Endothelial cell of umbilical vein (primary cell): ENCODE measurements around the gene PELI3. TPM values are rescaled to one million over a fixed set of nuclear protein-coding genes. Genes with fewer than 3 reads are reported as not detected.
"Not testable (repeated sequence)": the region's sequence is repeated elsewhere in the genome, so short reads cannot be mapped to it uniquely, and the experiment has no call there.

ENCODE experiments used
- BruUV-seq: library from RNA; stranded (reverse); fragments of 400-500 nt; replicated peaks from 2 replicates; lab custom pipeline; 2021; lab: Mats Ljungman, UMichigan
- CTCF ChIA-PET: fragments of 300-600, 350-600 bp; sonication (Branson Sonifier 250); formaldehyde crosslinking; loops from one replicate; lab custom pipeline; 2021; ENCODE audit warnings: antibody characterized with exemption, inconsistent platforms; lab: Charles Lee
- POLR2A ChIA-PET: fragments of 300-600, 350-600 bp; sonication (Branson Sonifier 250); formaldehyde crosslinking; loops from one replicate; lab custom pipeline; 2021; ENCODE audit warnings: antibody characterized with exemption, inconsistent platforms; lab: Charles Lee
- DNase-seq: peaks from one replicate; pipeline ENCODE4 v3.0.0-alpha.2; 2011; ENCODE audit warnings: low read depth, low spot score
- FAIRE-seq: peaks from 2 replicates; lab custom pipeline; 2011; peaks lifted over from hg19 to GRCh38; lab: Jason Lieb, UNC
- H2AFZ ChIP-seq: 2 replicates; pipeline ENCODE4 v1.6.0; 2012; ENCODE audit warnings: low read depth, low read length, control low read depth, inconsistent platforms
- H3K27ac ChIP-seq: 2 replicates; pipeline ENCODE4 v1.5.1; 2011; ENCODE audit warnings: low read depth, mild to moderate bottlenecking, control low read depth, low read length, moderate library complexity; ENCODE audit not compliant: insufficient read depth
- H3K27me3 ChIP-seq, 2 experiments: 2 replicates each; pipeline versions ENCODE4 v1.6.0 to v1.6.1; 2011; ENCODE audit warnings: low read length in 2 of 2, mixed read lengths in 1 of 2; ENCODE audit not compliant: control insufficient read depth in 2 of 2, insufficient read depth in 2 of 2
- H3K36me3 ChIP-seq, 2 experiments: 2 replicates in 1 of 2; 3 replicates in 1 of 2; pipeline ENCODE4 v1.5.1; 2011; ENCODE audit warnings: low read length in 2 of 2, mild to moderate bottlenecking in 1 of 2, moderate library complexity in 1 of 2; ENCODE audit not compliant: control insufficient read depth in 2 of 2, insufficient read depth in 2 of 2; ENCODE audit errors: extremely low read depth in 1 of 2
- H3K4me1 ChIP-seq: 3 replicates; pipeline ENCODE4 v1.5.1; 2011; ENCODE audit warnings: mild to moderate bottlenecking, low read length; ENCODE audit not compliant: control insufficient read depth, insufficient read depth; ENCODE audit errors: extremely low read depth
- H3K4me2 ChIP-seq: 2 replicates; pipeline ENCODE4 v1.6.1; 2011; ENCODE audit warnings: low read length, control low read depth, mixed read lengths; ENCODE audit not compliant: insufficient read depth
- H3K4me3 ChIP-seq, 3 experiments: fragments of 200-600 bp in 1 of 3; sonication (generic), shearing (Covaris generic) in 1 of 3; replicated peaks in 1 of 3; 2 replicates each; pipeline ENCODE4 v1.5.1; 2011 to 2016; ENCODE audit warnings: control low read depth in 3 of 3, low read length in 3 of 3, mild to moderate bottlenecking in 2 of 3, inconsistent platforms in 1 of 3, low read depth in 1 of 3, moderate library complexity in 1 of 3; ENCODE audit not compliant: insufficient read depth in 1 of 3
- H3K79me2 ChIP-seq: 2 replicates; pipeline ENCODE4 v1.6.0; 2012; ENCODE audit warnings: low read length, inconsistent platforms; ENCODE audit not compliant: control insufficient read depth, insufficient read depth
- H3K9ac ChIP-seq: replicated peaks from 2 replicates; pipeline ENCODE3; 2011; ENCODE audit warnings: low read length, control low read depth; ENCODE audit not compliant: insufficient read depth; ENCODE audit errors: extremely low read depth
- H3K9me1 ChIP-seq: replicated peaks from 3 replicates; pipeline ENCODE4 v1.6.0; 2011; ENCODE audit warnings: mild to moderate bottlenecking, low read length; ENCODE audit not compliant: control insufficient read depth, insufficient read depth; ENCODE audit errors: extremely low read depth
- H3K9me3 ChIP-seq: replicated peaks from 2 replicates; pipeline ENCODE4 v1.5.1; 2012; ENCODE audit warnings: low read length, inconsistent platforms; ENCODE audit not compliant: control insufficient read depth, insufficient read depth
- H4K20me1 ChIP-seq: replicated peaks from 2 replicates; pipeline ENCODE3; 2011; ENCODE audit warnings: mild to moderate bottlenecking, low read length; ENCODE audit not compliant: control insufficient read depth, insufficient read depth; ENCODE audit errors: extremely low read depth
- EZH2 ChIP-seq: IDR thresholded peaks from 2 replicates; pipeline ENCODE4 v1.6.1; 2012; ENCODE audit warnings: borderline replicate concordance, low read depth, mild to moderate bottlenecking, moderate library complexity, low read length, inconsistent platforms; ENCODE audit not compliant: severe bottlenecking
- GATA2 ChIP-seq: IDR thresholded peaks from 2 replicates; pipeline ENCODE4 v1.7.0; 2011; ENCODE audit warnings: low read depth, mild to moderate bottlenecking, moderate library complexity, mixed read lengths, low read length; ENCODE audit not compliant: insufficient read length, insufficient read depth
- MYC ChIP-seq: IDR thresholded peaks from one replicate; pipeline ENCODE4 v1.6.1; 2011; ENCODE audit warnings: mild to moderate bottlenecking, low read depth, low read length
- POLR2A ChIP-seq: IDR thresholded peaks from 2 replicates; pipeline ENCODE4 v1.6.1; 2012; ENCODE audit warnings: low read depth, mild to moderate bottlenecking, control low read depth, low read length
- dilution Hi-C: fragments of 300-500 bp; cut with MboI; formaldehyde crosslinking; loops from one replicate; pipeline ENCODE4 v1.15.0; 2019; ENCODE audit warnings: low sequenced_read_pairs; ENCODE audit not compliant: extremely low pct_ligation_motif_present
- intact Hi-C: fragments of 100-400 bp; cut with micrococcal nuclease; formaldehyde crosslinking; loops from one replicate; pipeline ENCODE4 v1.10.0; 2022
- polyA plus RNA-seq, 4 experiments: library from polyadenylated mRNA; depleted of rRNA in 3 of 4; stranded (reverse) in 3 of 4; unstranded in 1 of 4; fragments of >200 nt; gene quantifications; 2 replicates each; pipeline versions ENCODE4 v1.2.1 to v1.2.3, GENCODE V29; 2011 to 2012; ENCODE audit warnings: missing spikeins in 1 of 4
- total RNA-seq: library from RNA; stranded (reverse); gene quantifications from 2 replicates; pipeline ENCODE4 v1.2.3, GENCODE V29; 2021
- TF ChIP-seq, protein P1 (sequence below): IDR thresholded peaks from 2 replicates; pipeline ENCODE4 v1.6.1; 2011; ENCODE audit not compliant: insufficient read depth, insufficient read length
- TF ChIP-seq, protein P2 (sequence below), 2 donors: IDR thresholded peaks; 1 replicate in 1 of 2; 2 replicates in 1 of 2; pipeline ENCODE4 v1.5.1; 2011; ENCODE audit warnings: low read length in 2 of 2, mild to moderate bottlenecking in 2 of 2, moderate library complexity in 2 of 2, control low read depth in 1 of 2, inconsistent platforms in 1 of 2, low read depth in 1 of 2; ENCODE audit not compliant: insufficient read depth in 1 of 2; ENCODE audit errors: extremely low read depth in 1 of 2

Gene PELI3
- total and polyA plus RNA-seq, 2 donors (not counting 3 experiments of a cell fraction or from before 2014, with no cell fraction given), result 2.8 to 2.9 TPM

DNA sequence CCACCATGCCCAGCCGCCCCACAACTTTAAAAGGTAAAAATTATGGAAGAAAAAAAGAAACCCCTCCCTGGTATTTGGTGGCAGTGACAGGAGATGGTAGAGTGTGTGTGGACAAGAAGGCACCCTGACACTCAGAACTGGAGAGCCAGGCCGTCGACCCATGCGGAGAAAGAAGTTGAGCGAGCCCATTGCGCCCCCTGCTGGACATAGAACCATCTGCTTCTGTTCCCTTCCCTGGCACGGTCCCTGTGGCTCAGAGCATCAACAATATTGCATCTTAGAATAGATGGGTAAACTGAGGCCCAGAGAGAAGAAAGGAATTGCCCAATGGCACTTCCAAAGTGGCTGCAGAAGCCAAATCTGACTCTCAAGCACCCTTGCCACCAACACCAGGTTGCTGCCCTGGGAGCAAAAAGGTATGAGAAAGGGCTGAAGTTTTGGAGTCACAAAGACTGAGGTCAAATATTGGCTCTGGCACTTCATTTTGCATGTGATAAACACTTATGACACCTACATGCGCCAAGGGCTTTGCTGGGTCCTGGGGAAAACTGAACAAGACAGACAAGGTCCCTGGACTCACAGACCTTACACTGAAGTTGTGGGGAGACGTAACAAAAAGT, 36.6 kb upstream of the PELI3 start:
- dilution Hi-C loops, result no loop called here
- no peak overlapping the region for H3K4me2 ChIP-seq
- no peaks in the 10 kb centered on the region for H4K20me1 ChIP-seq
- TF ChIP-seq EZH2, result no peak
- TF ChIP-seq POLR2A, result no peak
- TF ChIP-seq MYC, result no peak
- TF ChIP-seq GATA2, result no peak
- TF ChIP-seq, protein P1, sequence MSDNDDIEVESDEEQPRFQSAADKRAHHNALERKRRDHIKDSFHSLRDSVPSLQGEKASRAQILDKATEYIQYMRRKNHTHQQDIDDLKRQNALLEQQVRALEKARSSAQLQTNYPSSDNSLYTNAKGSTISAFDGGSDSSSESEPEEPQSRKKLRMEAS, result no peak
- TF ChIP-seq, protein P2, sequence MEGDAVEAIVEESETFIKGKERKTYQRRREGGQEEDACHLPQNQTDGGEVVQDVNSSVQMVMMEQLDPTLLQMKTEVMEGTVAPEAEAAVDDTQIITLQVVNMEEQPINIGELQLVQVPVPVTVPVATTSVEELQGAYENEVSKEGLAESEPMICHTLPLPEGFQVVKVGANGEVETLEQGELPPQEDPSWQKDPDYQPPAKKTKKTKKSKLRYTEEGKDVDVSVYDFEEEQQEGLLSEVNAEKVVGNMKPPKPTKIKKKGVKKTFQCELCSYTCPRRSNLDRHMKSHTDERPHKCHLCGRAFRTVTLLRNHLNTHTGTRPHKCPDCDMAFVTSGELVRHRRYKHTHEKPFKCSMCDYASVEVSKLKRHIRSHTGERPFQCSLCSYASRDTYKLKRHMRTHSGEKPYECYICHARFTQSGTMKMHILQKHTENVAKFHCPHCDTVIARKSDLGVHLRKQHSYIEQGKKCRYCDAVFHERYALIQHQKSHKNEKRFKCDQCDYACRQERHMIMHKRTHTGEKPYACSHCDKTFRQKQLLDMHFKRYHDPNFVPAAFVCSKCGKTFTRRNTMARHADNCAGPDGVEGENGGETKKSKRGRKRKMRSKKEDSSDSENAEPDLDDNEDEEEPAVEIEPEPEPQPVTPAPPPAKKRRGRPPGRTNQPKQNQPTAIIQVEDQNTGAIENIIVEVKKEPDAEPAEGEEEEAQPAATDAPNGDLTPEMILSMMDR (IDR thresholded peaks at IDR 0.05; ENCODE audit: extremely low read depth in 1 of 2, insufficient read depth in 1 of 2, low read depth in 1 of 2, low read length in 2 of 2), result peak; percentile 86 to 94
- peak; percentile 45 for DNase-seq
- H3K27me3 ChIP-seq, result no peaks in the 10 kb centered on the region
- H3K27ac ChIP-seq, result no peak overlapping the region
- no peak overlapping the region for H3K9ac ChIP-seq
- H3K9me3 ChIP-seq, result no peaks in the 10 kb centered on the region
- H3K4me1 ChIP-seq, result no peaks in the 10 kb centered on the region
- no peak overlapping the region for H2AFZ ChIP-seq
- H3K9me1 ChIP-seq, result no peaks in the 10 kb centered on the region
- no peaks in the 10 kb centered on the region for H3K79me2 ChIP-seq
- POLR2A ChIA-PET, result no interaction called here
- peak; percentile 91 for FAIRE-seq
- no TSS peak for BruUV-seq
- intact Hi-C loops, result loop anchor here (1.0 kb wide), 1 partner anchor 22 kb away; no protein-coding TSS in a partner anchor
- CTCF ChIA-PET, result interaction anchor here (0.8 to 7.5 kb wide), 10 partner anchors 8 to 248 kb away, joined by 3 to 87 read pairs (median 5); partner anchors contain the start of genes MRPL11, NPAS4 and RBM4B
- H3K36me3 ChIP-seq, result peaks cover 1% of the 10 kb centered on the region in 2 experiments
- H3K4me3 ChIP-seq, result no peak overlapping the region

DNA sequence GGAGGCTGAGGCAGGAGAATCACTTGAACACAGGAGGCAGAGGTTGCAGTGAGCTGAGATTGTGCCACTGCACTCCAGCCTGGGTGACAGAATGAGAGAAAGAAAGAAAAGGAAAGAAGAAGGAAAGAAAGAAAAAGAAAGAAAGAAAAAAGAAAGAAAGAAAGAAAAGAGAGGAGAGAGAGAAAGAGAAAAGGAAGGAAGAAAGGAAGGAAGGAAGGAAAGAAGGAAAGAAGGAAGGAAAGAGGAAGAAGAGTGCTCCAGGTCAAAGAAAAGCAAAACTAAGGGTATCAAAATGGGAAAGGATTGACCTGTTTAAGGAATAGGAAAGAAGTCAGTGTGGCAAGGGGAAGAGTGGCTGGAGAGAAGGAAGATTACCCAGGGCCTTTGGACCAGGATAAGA, 35.4 kb upstream of the PELI3 start:
- intact Hi-C loops, H3K9me3 ChIP-seq, DNase-seq, dilution Hi-C loops, POLR2A ChIA-PET, BruUV-seq, H3K27me3 ChIP-seq, H3K4me2 ChIP-seq, H3K36me3 ChIP-seq, H3K4me1 ChIP-seq, H2AFZ ChIP-seq, H3K4me3 ChIP-seq, H3K9me1 ChIP-seq, H3K27ac ChIP-seq, H4K20me1 ChIP-seq, H3K9ac ChIP-seq, H3K79me2 ChIP-seq, FAIRE-seq: not testable (repeated sequence)
- CTCF ChIA-PET, result interaction anchor here (0.6 to 7.5 kb wide), 4 partner anchors 10 to 21 kb away, joined by 3 to 87 read pairs (median 10); no protein-coding TSS in a partner anchor

DNA sequence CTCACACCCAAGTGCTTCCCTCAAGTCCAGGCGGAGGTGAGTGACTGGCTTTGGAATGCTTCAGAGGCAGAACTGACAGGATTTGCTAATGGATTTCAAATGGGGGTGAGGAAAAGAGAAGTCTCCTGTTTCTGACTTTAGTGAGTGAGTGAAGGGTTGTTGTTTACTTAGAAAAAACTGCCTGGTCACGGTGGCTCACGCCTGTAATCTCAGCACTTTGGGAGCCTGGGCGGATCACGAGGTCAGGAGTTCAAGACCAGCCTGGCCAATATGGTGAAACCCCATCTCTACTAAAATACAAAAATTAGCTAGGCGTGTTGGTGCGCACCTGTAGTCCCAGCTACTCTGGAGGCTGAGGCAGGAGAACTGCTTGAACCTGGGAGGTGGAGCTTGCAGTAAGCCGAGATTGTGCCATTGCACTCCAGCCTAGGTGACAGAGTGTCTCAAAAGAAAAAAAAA, 34.8 kb upstream of the PELI3 start:
- CTCF ChIA-PET, result interaction anchor here (1.8 to 7.5 kb wide), 2 partner anchors 22 to 23 kb away, joined by 3 to 87 read pairs; no protein-coding TSS in a partner anchor
- H2AFZ ChIP-seq, BruUV-seq, H3K36me3 ChIP-seq, H3K4me2 ChIP-seq, H3K4me3 ChIP-seq, H3K9me3 ChIP-seq, DNase-seq, H3K27ac ChIP-seq, FAIRE-seq, H3K4me1 ChIP-seq, H3K9me1 ChIP-seq, H4K20me1 ChIP-seq, H3K27me3 ChIP-seq, POLR2A ChIA-PET, intact Hi-C loops, H3K79me2 ChIP-seq, H3K9ac ChIP-seq, dilution Hi-C loops: not testable (repeated sequence)
